Fibroblast of the conjunctiva (primary cell): ENCODE results near the gene TSPAN4.

ENCODE experiments used
- DNase-seq: peaks from one replicate; pipeline ENCODE4 v3.0.0-alpha.2; 2010; ENCODE audit warnings: low read depth

The TSPAN4 gene

DNA sequence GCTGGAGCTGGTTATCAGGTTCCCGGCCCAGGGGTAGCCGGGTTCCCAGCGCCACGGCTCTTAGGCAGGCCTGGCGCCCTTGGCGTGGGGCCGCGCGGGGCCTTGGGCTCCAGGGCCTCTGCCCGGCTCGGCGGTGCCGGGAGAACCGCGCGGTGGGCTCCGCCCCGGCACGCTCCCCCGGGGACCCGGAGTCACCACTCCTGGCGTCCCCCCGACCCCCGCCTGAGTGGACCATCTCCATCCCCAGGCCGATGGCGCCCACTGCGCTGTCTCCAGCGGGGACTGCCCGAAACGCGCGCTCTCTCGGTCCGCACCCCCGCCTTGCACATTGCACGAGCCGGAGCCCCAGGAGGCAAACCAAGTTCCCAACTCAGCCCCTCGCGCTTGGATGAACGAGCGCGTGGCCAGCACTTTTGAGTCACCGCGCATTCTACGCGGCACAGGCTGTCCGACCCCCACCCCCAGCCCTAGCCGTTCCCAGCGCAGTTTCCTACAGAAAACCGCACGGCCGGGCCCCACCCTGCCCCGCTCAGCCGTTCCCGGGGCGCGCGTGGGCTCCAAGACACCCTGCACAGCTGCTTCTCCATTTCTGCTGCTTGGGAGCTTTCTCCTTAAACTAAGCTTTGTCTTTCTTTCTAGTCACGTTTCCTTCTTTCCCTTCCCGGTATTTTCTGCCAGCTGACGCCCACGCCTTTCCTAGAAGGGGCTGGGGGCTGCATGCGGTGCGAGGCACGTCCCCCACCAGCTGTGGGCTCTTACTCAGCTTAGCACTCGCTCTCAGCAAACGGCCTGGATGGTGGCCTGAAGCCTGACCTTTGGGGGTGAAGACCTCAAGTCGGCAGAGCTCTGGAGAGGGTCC lies 68.6 kb downstream of the TSPAN4 start:
- no peak for DNase-seq

DNA sequence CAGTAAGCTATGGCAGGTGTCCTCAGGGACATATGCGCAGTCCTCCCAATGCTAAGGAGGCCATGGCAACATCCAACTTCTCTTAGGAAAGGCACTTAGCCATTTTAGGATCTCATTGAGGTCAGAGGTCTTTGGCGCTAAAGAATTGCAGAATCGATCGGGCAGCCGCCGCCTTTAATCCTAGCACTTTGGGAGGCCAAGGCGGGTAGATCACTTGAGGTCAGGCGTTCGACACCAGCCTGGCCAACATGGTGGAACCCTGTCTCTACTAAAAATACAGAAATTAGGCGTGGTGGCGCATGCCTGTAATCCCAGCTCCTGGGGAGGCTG lies 69.2 kb downstream of the TSPAN4 start:
- DNase-seq, result no peak

DNA sequence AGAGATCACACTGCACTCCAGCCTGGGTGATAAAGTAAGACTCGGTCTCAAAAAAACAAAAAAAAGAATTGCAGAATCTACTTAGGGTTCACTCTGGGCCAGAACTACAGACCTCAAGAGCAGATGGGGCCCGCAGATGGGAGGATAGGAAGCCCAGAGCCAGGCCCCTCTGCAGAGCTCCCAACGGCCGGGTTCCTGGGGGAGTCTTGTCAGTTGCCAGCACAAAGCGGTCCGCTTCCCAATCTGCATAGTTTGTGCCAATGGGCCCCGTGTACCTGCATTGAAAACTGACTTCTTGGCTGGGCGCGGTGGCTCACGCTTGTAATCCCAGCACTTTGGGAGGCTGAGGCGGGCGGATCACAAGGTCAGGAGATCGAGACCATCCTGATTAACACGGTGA lies 69.6 kb downstream of the TSPAN4 start:
- no peak for DNase-seq

DNA sequence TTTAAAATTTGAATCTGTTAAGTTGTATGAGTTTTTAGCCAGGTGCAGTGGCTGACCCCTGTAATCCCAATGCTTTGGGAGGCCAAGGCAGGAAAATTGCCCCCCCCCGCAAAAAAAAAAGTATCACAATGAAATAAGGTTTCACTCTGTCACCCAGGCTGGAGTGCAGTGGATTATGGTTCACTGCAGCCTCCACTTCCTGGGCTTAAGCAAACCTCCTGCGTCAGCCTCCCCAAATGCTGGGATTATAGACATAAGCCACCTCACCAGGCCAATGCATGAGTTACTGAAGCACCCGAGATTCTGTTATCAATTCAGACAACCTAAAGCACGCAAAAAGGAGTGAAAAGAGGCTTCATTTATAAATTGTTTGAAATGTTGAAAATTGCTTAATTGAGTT lies 70.4 kb downstream of the TSPAN4 start:
- no peak for DNase-seq

DNA sequence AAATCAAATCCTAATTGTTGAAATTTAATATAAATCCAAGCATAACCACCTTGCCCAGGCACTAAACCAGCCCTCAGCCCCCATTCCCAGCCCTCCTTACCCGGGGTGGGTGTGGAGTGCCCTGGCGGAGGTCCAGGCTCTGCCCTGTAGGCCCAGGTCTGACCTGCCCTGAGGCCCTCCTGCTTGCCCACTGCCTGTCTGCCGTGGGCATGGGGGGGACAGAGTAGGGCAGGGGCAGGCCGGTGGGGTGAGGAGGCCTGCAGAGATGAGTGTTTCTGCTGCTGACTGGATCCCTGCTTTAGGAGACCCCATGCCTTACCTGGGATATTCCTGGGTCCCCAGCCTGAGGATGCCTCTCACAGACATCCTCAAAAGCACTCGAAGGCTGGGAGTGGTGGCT lies 71.6 kb downstream of the TSPAN4 start:
- no peak for DNase-seq

DNA sequence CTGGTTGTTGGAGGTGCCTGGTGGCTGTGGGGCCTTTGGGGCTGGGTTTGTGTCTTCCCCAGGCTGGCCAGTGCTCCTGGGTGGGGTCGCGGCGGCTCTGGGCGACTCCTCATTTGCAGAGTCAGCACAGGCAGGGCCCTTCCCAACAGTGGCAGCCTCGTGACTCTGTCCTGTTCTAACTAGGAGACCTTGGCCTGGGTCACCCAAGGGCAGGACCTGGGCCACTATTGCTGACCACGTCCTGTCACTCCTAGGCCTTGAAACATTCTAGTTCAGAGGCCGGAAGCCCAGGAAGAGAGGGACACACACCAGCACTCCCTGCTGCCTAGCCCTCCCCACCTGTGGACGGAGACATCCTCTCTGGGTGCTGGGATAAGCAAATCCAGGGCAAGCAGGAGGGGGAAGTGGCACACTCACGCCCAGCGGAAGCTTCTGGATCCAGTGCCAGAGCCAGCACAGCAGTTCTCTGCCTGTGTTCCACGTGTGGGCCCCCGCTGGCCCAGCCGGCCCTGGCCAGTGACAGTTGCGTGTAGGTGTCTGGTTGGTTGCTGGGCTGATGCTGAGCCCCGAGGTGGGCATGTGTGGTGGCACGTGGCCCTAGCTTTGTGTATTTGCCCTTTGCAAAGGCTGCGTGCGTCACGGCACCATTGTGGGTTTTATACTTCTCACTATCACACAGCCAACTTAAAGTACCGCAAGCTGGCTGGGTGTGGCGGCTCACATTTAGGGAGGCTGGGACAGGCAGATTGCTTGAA lies 72.3 kb downstream of the TSPAN4 start:
- DNase-seq, result no peak
